Activated CD8-positive, alpha-beta memory T cell treated with anti-CD3 and anti-CD28 coated beads for 1 hour (primary cell): ENCODE measurements around the gene BAAT.

Source experiments
- DNase-seq, 2 donors: peaks; one replicate each; pipeline ENCODE4 v3.0.0-alpha.2; 2020; ENCODE audit warnings: low read depth in 1 of 2; ENCODE audit errors: extremely low read depth in 1 of 2

Gene BAAT

GRCh38 chr9:101398930-101399642, 14.3 kb upstream of the BAAT start:
- DNase-seq = no peak

GRCh38 chr9:101398068-101398929, 13.5 kb upstream of the BAAT start, which contains the start of the genes MRPL50 and ZNF189:
TSS of gene MRPL50 (minus strand) at chr9:101398618. CDS start at chr9:101398592, 26 bp downstream.
TSS of gene ZNF189 (plus strand) at chr9:101398851. CDS start at chr9:101399157, 306 bp downstream.
- peak; percentile 90 to 94 for DNase-seq

GRCh38 chr9:101397746-101398067, 12.9 kb upstream of the BAAT start:
- no peak for DNase-seq

GRCh38 chr9:101394687-101395086, 9.9 kb upstream of the BAAT start:
- no peak for DNase-seq

- DNase-seq = no peak
Measured at GRCh38 chr9:101393135-101393534, 8.3 kb upstream of the BAAT start.

- no peak for DNase-seq
Measured at GRCh38 chr9:101388507-101388993, 3.7 kb upstream of the BAAT start.

GRCh38 chr9:101387871-101388506, 3.2 kb upstream of the BAAT start:
- no peak for DNase-seq

GRCh38 chr9:101383361-101383760, 1.4 kb downstream of the BAAT start:
- no peak for DNase-seq

GRCh38 chr9:101381833-101382342, 2.9 kb downstream of the BAAT start:
- DNase-seq = no peak

GRCh38 chr9:101381118-101381517, 3.7 kb downstream of the BAAT start:
- no peak for DNase-seq

GRCh38 chr9:101380295-101380694, 4.5 kb downstream of the BAAT start:
- no peak for DNase-seq

GRCh38 chr9:101376111-101376848, 8.5 kb downstream of the BAAT start:
- DNase-seq = no peak

- DNase-seq = no peak
Measured at GRCh38 chr9:101375546-101375945, 9.3 kb downstream of the BAAT start.

GRCh38 chr9:101372327-101373118, 12.3 kb downstream of the BAAT start:
- DNase-seq = no peak

- no peak for DNase-seq
Measured at GRCh38 chr9:101371813-101372212, 13.0 kb downstream of the BAAT start.

- DNase-seq = no peak
Measured at GRCh38 chr9:101369884-101370531, 14.8 kb downstream of the BAAT start.

GRCh38 chr9:101369286-101369685, 15.5 kb downstream of the BAAT start:
- no peak for DNase-seq

GRCh38 chr9:101367323-101367722, 17.5 kb downstream of the BAAT start:
- DNase-seq = no peak

GRCh38 chr9:101366038-101366756, 18.6 kb downstream of the BAAT start:
- no peak for DNase-seq
